HG02642 (cell line): ENCODE measurements around the gene TFDP1.

ENCODE experiments used
- ATAC-seq: cut with Tn5 transposase; IDR thresholded peaks from one replicate; pipeline ENCODE4 v1.9.1; 2021; ENCODE audit warnings: mild to moderate bottlenecking; ENCODE audit not compliant: unreplicated experiment, poor library complexity

TFDP1 gene

GRCh38 chr13:113628291-113629270 lies 44.0 kb downstream of the TFDP1 start:
- ATAC-seq, result no peak

GRCh38 chr13:113629866-113630265 lies 45.3 kb downstream of the TFDP1 start:
- no peak for ATAC-seq

GRCh38 chr13:113630296-113630695 lies 45.7 kb downstream of the TFDP1 start:
- no peak for ATAC-seq

GRCh38 chr13:113630804-113631203 lies 46.3 kb downstream of the TFDP1 start:
- ATAC-seq, result no peak

GRCh38 chr13:113631341-113632095 lies 47.0 kb downstream of the TFDP1 start:
- ATAC-seq, result no peak

- no peak for ATAC-seq
These were observed 48.3 kb downstream of the TFDP1 start for GRCh38 chr13:113632706-113633484.

- no peak for ATAC-seq
These were observed 48.9 kb downstream of the TFDP1 start for GRCh38 chr13:113633485-113633873.

GRCh38 chr13:113634279-113635047 lies 49.9 kb downstream of the TFDP1 start:
- no peak for ATAC-seq

GRCh38 chr13:113635048-113635420 lies 50.5 kb downstream of the TFDP1 start:
- ATAC-seq, result no peak

GRCh38 chr13:113635709-113636108 lies 51.2 kb downstream of the TFDP1 start:
- ATAC-seq, result no peak

- ATAC-seq, result no peak
These were observed 51.9 kb downstream of the TFDP1 start for GRCh38 chr13:113636266-113636963.

GRCh38 chr13:113637262-113638160 lies 53.0 kb downstream of the TFDP1 start:
- no peak for ATAC-seq

- ATAC-seq, result no peak
These were observed 53.7 kb downstream of the TFDP1 start for GRCh38 chr13:113638173-113638746.

GRCh38 chr13:113638806-113639205 lies 54.3 kb downstream of the TFDP1 start:
- ATAC-seq, result no peak

- no peak for ATAC-seq
These were observed 55.2 kb downstream of the TFDP1 start for GRCh38 chr13:113639616-113640262.

GRCh38 chr13:113641426-113641825 lies 56.9 kb downstream of the TFDP1 start:
- no peak for ATAC-seq

- no peak for ATAC-seq
These were observed 58.0 kb downstream of the TFDP1 start for GRCh38 chr13:113642563-113642962.
